AG04449 (cell line): ENCODE measurements around the gene HSD17B3.

Experiments
- CTCF ChIA-PET: fragments of 350-600 bp; formaldehyde crosslinking; extraction: SDS; loops from one replicate; lab custom pipeline; 2021; ENCODE audit warnings: antibody characterized with exemption; lab: Yijun Ruan, JAX
- POLR2A ChIA-PET: fragments of 400-600, 350-600 bp; formaldehyde crosslinking; extraction: SDS; loops from one replicate; lab custom pipeline; 2020; ENCODE audit warnings: antibody characterized with exemption, inconsistent platforms; lab: Yijun Ruan, JAX
- DNase-seq: peaks from one replicate; pipeline ENCODE4 v3.0.0-alpha.2; 2010; ENCODE audit warnings: low read depth, low spot score
- H3K4me3 ChIP-seq: 2 replicates; pipeline ENCODE4 v1.5.1; 2011; ENCODE audit warnings: low read depth, mild to moderate bottlenecking, control low read depth, low read length
- CTCF ChIP-seq: IDR thresholded peaks from one replicate; pipeline ENCODE4 v1.5.1; 2011; ENCODE audit warnings: mild to moderate bottlenecking, moderate library complexity, low read length, control low read depth, inconsistent platforms; ENCODE audit not compliant: insufficient read depth; ENCODE audit errors: missing control alignments

HSD17B3 gene

GRCh38 chr9:96215841-96216240 lies 86.1 kb downstream of the HSD17B3 start:
- ChIA-PET POLR2A (no interaction called here), CTCF (interaction anchor here (0.8 to 2.2 kb wide), 3 partner anchors 16 to 951 kb away, joined by 3 to 8 read pairs (median 7); no protein-coding TSS in a partner anchor)
- H3K4me3 ChIP-seq: no peak overlapping the region
- no peak for TF ChIP-seq CTCF
- no peak for DNase-seq

GRCh38 chr9:96214635-96215034 lies 87.3 kb downstream of the HSD17B3 start:
- no peak overlapping the region for H3K4me3 ChIP-seq
- CTCF ChIA-PET: interaction anchor here (0.6 to 2.2 kb wide), 3 partner anchors 18 to 950 kb away, joined by 3 to 8 read pairs (median 7); no protein-coding TSS in a partner anchor
- TF ChIP-seq CTCF: no peak
- DNase-seq: no peak
- POLR2A ChIA-PET: no interaction called here

GRCh38 chr9:96209407-96210271 lies 92.3 kb downstream of the HSD17B3 start:
- no peak for DNase-seq
- ChIA-PET POLR2A (no interaction called here), CTCF (interaction anchor here (1.7 to 4.3 kb wide), 2 partner anchors 9 to 23 kb away, joined by 6 to 32 read pairs; no protein-coding TSS in a partner anchor)

GRCh38 chr9:96206156-96206751 lies 95.7 kb downstream of the HSD17B3 start:
- ChIA-PET CTCF (interaction anchor here (1.9 to 4.3 kb wide), 2 partner anchors 12 kb away, joined by 7 to 32 read pairs; no protein-coding TSS in a partner anchor), POLR2A (no interaction called here)
- H3K4me3 ChIP-seq: no peak overlapping the region
- TF ChIP-seq CTCF: no peak
- DNase-seq: no peak

More at GRCh38 chr9:96209407-96210271, 92.3 kb downstream of the HSD17B3 start:
- TF ChIP-seq CTCF: no peak
- no peak overlapping the region for H3K4me3 ChIP-seq

- ChIA-PET POLR2A (no interaction called here), CTCF (interaction anchor here (1.9 kb wide), 1 partner anchor 13 kb away, joined by 7 read pairs; no protein-coding TSS in a partner anchor)
- no peak for TF ChIP-seq CTCF
- DNase-seq: no peak
- H3K4me3 ChIP-seq: no peak overlapping the region
Measured at GRCh38 chr9:96204853-96205252, 97.1 kb downstream of the HSD17B3 start.
